KOPT-K1 (cell line): Measurements from ENCODE around the gene WDR43.

Experiments
- H3K27ac ChIP-seq: fragments of 200-600 bp; sonication (generic); 2 replicates; pipeline ENCODE4 v1.5.1; 2016; ENCODE audit warnings: antibody characterized with exemption, mild to moderate bottlenecking, low read depth, low read length; ENCODE audit not compliant: poor library complexity, severe bottlenecking
- H3K36me3 ChIP-seq: fragments of 200-600 bp; sonication (generic); 2 replicates; pipeline ENCODE4 v1.5.1; 2017; ENCODE audit warnings: antibody characterized with exemption, mild to moderate bottlenecking, low read length, moderate library complexity; ENCODE audit not compliant: insufficient read depth
- H3K9me3 ChIP-seq: fragments of 200-600 bp; sonication (generic); 2 replicates; pipeline ENCODE4 v1.5.1; 2017; ENCODE audit warnings: antibody characterized with exemption, low read length, mild to moderate bottlenecking; ENCODE audit not compliant: insufficient read depth, poor library complexity, severe bottlenecking

Gene WDR43

DNA sequence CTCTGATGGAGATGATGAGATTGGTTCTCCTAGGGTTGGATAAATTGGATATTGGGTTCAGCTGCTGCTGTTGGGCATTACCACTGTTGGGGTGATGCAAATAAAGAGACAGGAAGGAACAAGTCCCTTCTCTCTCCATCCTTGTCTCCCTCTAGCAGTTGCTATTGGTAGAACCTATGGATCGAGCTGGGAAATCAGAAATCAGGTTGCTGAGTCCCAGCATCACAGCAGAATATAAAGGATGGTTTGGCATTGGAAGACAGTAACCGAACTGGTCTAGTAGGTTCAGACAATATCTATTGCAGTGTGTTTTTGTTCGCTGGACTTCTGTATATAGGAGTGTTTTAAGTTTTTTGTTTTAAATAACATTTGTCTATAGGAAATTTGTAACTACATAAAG is 8.1 kb downstream of the WDR43 start:
- no peaks in the 10 kb centered on the region for H3K9me3 ChIP-seq
- peaks cover 81% of the 10 kb centered on the region for H3K36me3 ChIP-seq
- no peak overlapping the region for H3K27ac ChIP-seq

DNA sequence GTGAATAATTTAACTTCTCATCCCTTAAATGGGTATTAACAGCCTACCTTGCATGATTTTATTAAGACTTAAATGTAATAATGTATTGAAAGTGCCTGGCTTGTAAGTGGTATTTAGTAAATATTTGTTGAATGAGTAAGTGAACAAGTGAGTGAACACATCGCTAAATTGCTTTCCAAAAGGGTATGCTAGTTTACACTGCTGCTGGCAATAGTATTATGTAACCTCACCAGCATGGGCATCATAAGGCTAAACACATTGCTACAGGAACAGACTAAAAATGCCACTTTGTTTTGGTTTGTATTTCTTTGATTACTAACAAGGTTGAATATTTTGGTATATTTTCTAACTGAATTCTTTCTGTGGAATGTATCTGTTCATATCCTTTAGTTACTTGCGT is 9.8 kb downstream of the WDR43 start:
- H3K27ac ChIP-seq, result no peak overlapping the region
- H3K36me3 ChIP-seq, result peaks cover 91% of the 10 kb centered on the region
- H3K9me3 ChIP-seq, result no peaks in the 10 kb centered on the region

DNA sequence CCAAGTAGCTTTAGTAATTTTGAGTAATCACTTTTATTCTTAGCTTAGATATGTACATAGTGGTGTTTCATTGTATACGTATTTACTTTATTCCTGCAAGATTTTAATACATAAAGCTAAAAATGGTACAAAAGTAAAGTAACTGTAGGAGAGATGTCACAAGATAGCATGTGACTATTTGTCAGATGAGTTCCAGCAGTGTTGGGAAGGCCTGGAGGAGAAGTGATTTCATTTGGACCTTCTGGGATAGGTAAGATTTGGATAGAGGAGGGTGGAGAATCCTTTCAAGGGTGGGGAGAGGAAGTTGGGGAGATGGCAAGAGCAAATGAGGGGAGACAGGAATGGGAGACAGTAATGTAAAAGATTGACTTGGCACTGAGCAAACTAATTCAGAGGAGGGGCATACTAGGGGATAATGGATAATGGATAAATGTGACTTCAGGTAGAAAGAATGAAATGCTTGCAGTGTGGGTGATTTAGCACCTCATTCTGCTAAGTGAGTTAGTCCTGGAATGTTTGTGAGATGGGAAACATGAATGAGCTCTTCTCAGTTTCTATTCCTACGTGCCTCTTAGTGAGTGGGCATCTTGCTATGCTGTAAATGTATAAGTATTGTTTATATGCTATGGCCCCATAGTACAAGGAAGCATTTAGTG is 10.5 kb downstream of the WDR43 start:
- peaks cover 92% of the 10 kb centered on the region for H3K36me3 ChIP-seq

DNA sequence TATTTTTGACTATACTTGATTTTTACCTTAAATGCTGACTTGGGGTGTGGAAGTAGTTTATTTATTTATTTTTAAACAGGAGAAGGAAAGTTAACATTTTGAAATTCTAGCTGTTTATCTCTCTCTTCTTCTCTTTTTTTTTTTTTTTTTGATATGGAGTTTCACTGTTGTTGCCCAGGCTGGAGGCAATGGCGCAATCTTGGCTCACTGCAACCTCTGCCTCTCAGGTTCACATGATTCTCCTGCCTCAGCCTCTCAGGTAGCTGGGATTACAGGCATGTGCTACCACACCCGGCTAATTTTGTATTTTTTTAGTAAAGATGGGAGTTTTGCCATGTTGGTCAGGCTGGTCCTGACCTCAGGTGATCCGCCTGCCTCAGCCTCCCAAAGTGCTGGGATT is 11.1 kb downstream of the WDR43 start:
- no peaks in the 10 kb centered on the region for H3K9me3 ChIP-seq
- no peak overlapping the region for H3K27ac ChIP-seq
- peaks cover 97% of the 10 kb centered on the region for H3K36me3 ChIP-seq

More for the DNA sequence above, 10.5 kb downstream of the WDR43 start:
- Histone ChIP-seq H3K9me3 (no peaks in the 10 kb centered on the region), H3K27ac (no peak overlapping the region)

DNA sequence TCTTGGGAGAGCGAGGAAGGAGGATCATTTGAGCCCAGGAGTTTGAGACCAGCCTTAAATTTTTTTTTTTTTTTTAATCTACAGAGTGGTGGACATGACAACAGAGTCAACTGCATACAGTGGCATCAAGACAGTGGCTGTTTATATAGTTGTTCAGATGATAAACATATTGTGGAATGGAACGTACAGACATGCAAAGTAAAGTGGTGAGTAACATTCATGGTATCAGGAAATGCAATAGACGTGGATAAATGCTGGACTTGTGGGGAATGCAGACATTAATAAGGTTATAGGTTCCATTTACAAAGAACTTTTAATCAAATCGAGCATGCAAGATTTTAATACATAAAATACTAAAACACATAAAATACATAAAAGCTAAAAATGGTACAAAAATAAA is 11.9 kb downstream of the WDR43 start:
- Histone ChIP-seq H3K27ac (no peak overlapping the region), H3K9me3 (no peaks in the 10 kb centered on the region), H3K36me3 (peaks cover 99% of the 10 kb centered on the region)

DNA sequence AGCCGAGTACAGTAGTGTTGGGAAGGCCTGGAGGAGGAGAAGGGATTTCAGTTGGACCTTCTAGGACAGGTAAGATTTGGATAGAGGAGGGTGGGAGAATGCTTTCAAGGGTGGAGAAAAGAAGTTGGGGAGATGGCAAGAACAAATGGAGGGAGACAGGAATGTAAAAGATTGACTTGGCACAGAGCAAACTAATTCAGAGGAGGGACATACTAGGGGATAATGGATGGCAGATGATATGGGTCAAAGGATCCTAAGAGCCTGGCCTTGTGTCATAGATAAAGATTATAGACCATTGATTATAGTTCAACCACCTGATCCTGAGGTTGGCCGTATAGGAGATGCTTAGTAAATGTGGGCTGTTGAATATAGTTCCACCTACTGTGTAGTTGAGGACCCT is 12.4 kb downstream of the WDR43 start:
- H3K27ac ChIP-seq, result no peak overlapping the region

DNA sequence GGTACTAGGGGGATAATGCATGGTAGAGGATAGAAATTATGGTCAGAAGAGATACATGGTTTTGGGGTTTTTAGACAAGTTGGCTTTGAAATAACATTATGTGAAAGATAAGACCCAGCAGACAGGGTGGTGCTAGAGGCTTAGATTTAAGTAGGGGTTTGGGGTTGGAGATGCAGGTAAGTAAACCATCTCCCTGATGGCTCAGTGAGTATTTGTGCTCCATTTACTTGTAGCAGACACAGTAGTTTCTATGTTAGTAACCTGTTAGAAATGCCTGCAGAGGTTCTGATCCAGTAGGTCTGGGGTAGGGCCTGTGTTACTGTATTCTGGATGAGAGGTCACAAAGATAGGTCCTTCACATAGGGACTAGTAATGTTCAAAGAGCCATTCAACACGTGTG is 13.7 kb downstream of the WDR43 start:
- no peaks in the 10 kb centered on the region for H3K9me3 ChIP-seq
- H3K27ac ChIP-seq, result no peak overlapping the region
- peaks cover 99% of the 10 kb centered on the region for H3K36me3 ChIP-seq

More for the DNA sequence above, 12.4 kb downstream of the WDR43 start:
- H3K36me3 ChIP-seq, result peaks cover 99% of the 10 kb centered on the region
- no peaks in the 10 kb centered on the region for H3K9me3 ChIP-seq

DNA sequence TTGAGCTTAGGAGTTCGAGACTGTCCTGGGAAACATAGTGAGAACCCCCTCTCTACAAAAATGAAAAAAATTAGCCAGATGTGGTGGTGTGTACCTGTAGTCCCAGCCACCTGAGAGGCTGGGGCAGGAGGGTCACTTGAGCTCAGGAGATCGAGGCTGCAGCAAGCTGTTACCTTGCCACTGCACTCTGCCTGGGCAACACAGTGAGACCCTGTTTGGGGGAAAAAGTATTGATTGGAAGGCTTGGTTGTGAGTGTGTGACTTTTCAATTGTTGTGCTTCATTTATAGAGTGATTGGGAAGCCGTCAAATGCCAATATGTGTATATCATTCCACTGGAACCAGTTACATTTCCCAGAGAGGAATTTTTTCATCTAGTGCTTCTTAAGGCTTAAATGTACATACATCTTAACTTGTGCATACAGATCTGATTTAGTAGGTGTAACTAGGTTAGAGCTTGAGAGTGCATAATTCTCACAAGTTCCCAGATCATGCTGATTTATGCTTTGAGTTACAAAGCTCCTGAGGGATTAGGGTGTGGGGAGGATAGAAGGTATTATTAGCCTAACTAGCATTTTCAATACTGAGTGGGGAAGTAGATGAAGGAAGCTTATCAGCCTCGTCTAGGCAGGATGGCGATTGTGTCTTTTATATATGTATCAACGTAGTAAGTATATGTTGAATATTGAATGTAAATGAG is 15.3 kb downstream of the WDR43 start:
- Histone ChIP-seq H3K9me3 (no peaks in the 10 kb centered on the region), H3K27ac (no peak overlapping the region), H3K36me3 (peaks cover 99% of the 10 kb centered on the region)

DNA sequence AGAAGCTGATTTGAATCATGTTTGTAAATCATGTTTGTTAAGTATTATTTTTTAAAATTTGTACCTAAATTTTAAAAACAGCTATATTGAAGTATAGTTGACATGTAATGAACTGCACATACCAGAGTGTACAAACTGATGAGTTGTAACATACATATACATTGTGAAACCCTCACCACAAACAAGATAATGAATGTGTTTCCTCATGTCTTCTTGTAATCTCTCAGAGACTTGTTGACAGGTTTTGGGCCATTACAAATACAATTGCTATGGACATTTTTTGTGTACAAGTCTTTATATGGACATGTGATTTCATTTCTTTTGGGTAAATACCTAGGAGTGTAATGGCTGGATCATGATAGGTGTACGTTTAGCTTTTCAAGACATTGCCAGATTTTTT is 21.5 kb downstream of the WDR43 start:
- Histone ChIP-seq H3K27ac (no peak overlapping the region), H3K9me3 (no peaks in the 10 kb centered on the region), H3K36me3 (peaks cover 95% of the 10 kb centered on the region)

DNA sequence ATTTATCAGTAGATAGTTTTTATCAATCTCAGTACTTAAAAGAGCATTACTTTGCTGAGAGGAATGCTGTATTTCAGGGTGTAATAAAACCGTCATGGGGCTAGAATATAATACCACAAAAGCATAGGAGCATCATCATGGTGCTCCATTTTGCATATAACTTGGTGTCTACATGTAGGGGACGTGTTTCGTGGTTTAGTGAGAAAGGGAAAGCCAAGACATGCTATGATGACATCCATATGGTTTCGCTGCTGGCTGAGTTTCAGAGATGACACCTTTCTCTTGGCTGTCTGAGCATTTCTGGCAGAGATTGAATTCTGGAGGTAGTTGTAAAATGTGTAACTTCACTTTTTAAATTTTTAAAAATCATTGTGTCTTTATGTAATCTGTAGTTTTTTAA is 32.4 kb downstream of the WDR43 start:
- no peak overlapping the region for H3K27ac ChIP-seq

DNA sequence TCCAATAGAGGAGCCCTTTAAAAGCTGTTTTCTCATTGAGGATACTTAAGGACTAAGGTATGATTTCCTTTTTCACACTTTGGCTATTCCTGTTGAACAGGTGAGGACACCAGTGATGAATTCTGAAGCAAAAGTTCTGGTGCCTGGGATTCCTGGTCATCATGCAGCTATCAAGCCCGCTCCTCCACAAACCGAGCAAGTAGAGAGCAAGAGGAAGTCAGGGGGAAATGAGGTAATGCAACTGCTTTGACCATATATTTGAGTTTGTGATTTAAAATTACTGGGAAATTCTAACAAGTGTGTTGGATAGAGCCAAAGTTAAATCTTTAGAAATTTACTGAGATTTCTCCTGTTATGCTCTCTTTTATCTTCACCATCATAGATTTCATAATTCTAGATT is 33.0 kb downstream of the WDR43 start:
- Histone ChIP-seq H3K27ac (no peak overlapping the region), H3K36me3 (peaks cover 100% of the 10 kb centered on the region), H3K9me3 (no peaks in the 10 kb centered on the region)

More for the DNA sequence above, 32.4 kb downstream of the WDR43 start:
- peaks cover 100% of the 10 kb centered on the region for H3K36me3 ChIP-seq
- H3K9me3 ChIP-seq, result no peaks in the 10 kb centered on the region

DNA sequence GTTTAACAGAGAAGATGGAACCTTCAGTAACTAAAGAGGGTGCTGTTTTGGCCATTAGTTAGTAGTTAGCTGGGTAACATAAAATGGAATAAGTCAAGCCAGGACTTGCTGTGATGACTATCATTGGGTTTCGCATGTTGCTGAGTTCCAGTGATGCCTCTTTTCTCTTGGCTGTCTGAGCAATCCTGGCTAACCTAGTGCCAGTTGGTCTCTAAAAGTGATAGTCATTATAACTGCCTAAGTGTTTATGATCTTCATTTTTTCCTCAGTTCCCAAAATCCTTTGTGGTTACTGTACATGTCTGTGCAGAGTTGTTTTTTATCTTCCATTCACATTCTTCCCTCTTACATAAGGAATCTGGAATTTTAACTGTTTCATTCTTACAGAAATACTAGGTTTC is 33.4 kb downstream of the WDR43 start:
- peaks cover 100% of the 10 kb centered on the region for H3K36me3 ChIP-seq

DNA sequence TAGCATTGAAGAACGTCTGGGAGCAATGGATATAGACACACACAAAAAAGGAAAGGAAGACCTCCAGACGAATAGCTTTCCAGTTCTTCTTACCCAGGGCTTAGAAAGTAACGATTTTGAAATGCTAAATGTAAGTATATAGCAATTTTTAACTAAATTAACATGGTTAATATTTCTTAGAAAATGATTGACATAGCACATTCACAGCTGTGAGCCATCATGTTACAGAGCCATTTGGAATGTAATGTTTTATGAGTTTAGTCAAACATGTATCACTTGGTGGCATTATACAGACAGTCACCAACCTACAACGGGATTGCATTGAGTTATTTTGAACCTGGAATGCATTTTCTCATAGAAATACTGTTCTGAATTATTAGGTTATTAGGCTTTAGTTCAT is 35.1 kb downstream of the WDR43 start:
- Histone ChIP-seq H3K9me3 (no peaks in the 10 kb centered on the region), H3K27ac (no peak overlapping the region), H3K36me3 (peaks cover 100% of the 10 kb centered on the region)

More for the DNA sequence above, 33.4 kb downstream of the WDR43 start:
- no peak overlapping the region for H3K27ac ChIP-seq
- H3K9me3 ChIP-seq, result no peaks in the 10 kb centered on the region

DNA sequence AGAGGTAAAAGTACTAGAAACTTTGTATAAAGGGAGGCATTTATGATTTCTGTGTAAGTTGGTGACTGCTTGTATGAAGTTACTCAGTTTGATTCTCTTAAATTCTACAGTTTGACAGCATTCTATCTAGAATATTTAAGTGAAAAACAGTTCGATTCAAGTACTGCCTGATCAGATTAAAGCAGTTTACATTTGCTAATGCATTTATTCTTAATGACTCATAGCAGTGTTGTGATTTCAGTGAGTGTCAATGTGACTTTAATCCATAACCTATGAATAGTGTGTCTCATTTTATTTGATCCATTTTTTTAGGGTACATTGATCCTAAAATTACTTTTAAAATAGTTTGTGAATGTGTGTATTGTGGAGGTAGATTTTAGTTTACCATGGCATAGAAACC is 35.7 kb downstream of the WDR43 start:
- peaks cover 100% of the 10 kb centered on the region for H3K36me3 ChIP-seq
- H3K9me3 ChIP-seq, result no peaks in the 10 kb centered on the region
- no peak overlapping the region for H3K27ac ChIP-seq

DNA sequence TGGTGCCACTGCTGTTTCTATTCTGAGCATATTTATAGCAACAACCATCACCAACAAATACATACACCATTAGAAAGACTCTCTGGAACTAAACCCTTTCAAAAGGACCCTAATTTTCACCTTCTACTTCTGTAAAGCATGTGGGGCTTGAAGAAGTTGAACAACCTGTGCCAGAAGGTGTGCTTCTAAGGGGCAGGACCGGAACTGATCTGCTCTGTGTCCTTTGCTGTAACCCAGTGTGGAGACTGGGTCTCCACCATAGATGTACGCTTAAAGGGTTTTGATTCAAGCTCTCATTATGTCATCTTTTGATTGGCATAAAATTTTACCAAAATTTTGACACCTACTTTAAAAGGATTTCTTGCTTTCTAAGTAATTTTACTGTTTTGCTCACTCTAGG is 40.3 kb downstream of the WDR43 start:
- Histone ChIP-seq H3K27ac (no peak overlapping the region), H3K36me3 (peaks cover 100% of the 10 kb centered on the region), H3K9me3 (no peaks in the 10 kb centered on the region)

DNA sequence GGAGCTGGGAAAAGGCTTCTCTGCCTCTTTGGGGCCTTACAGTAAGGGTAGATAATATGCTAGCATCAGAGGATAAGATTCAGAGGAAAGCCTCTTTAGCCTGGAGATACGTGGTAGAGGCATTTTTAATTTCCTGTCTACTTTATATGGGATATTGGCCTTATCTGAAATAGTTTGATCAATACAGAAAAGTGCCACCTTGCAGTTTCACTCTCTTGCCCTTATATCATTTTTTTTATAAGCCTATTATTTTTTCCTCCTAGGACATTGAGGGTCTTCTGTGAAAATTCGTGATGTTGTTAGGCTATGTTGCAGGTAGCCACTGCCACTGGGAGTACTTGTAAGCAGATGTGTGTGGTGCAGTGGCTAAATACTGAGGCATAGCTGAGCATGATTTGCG is 46.5 kb downstream of the WDR43 start:
- Histone ChIP-seq H3K27ac (no peak overlapping the region), H3K36me3 (peaks cover 100% of the 10 kb centered on the region), H3K9me3 (no peaks in the 10 kb centered on the region)
